ENCODE measurements around the gene RAN. TPM values are rescaled to one million over a fixed set of nuclear protein-coding genes. Genes with fewer than 3 reads are reported as not detected.
"Not testable (repeated sequence)": the region's sequence is repeated elsewhere in the genome, so short reads cannot be mapped to it uniquely, and the experiment has no call there.

RAN gene
- polyA plus RNA-seq, 1 of the 3 experiments (the other 2 are of a cell fraction) = 865 TPM

GRCh38 chr12:130904064-130904463 is 32.2 kb downstream of the RAN start:
- Histone ChIP-seq H4K20me1 (ENCODE audit: insufficient read depth) (no peaks in the 10 kb centered on the region), H3K4me2 (no peak overlapping the region), H3K79me2 (ENCODE audit: insufficient read depth) (no peaks in the 10 kb centered on the region), H3K27ac (ENCODE audit: low read depth in 2 of 2, low read length in 1 of 2) (no peak overlapping the region), H3K4me3 (ENCODE audit: low read depth in 2 of 2, low read length in 1 of 2) (no peak overlapping the region), H3K4me1 (ENCODE audit: control insufficient read depth in 1 of 2, insufficient read depth in 2 of 2, low read depth in 1 of 2, low read length in 1 of 2) (no peaks in the 10 kb centered on the region), H3K9ac (no peak overlapping the region), H3K27me3 (ENCODE audit: insufficient read depth) (no peaks in the 10 kb centered on the region), H3K9me2 (no peaks in the 10 kb centered on the region), H3F3A (replicated peaks; ENCODE audit: insufficient read depth) (no peaks in the 10 kb centered on the region), H3K9me3 (no peaks in the 10 kb centered on the region; the same call in 1 of the 2 replicates), H2AFZ (ENCODE audit: low read depth) (no peak overlapping the region), H3K36me3 (replicated peaks in 1 of 2; ENCODE audit: control insufficient read depth in 1 of 2, insufficient read depth in 2 of 2, low read length in 1 of 2) (no peaks in the 10 kb centered on the region)
- CTCF ChIA-PET = no interaction called here
- no peak for DNase-seq
- no peak for TF ChIP-seq IRF3 (IDR thresholded peaks at IDR 0.05; ENCODE audit: low read depth, low read length)
- TF ChIP-seq MAX (IDR thresholded peaks at IDR 0.05; ENCODE audit: low read depth) = no peak
- no peak for TF ChIP-seq CHD2 (IDR thresholded peaks at IDR 0.05; ENCODE audit: low read length, partially characterized antibody)
- no peak for TF ChIP-seq RAD21 (IDR thresholded peaks at IDR 0.05; ENCODE audit: low read length)
- TF ChIP-seq ELF1 (IDR thresholded peaks at IDR 0.05) = no peak
- TF ChIP-seq JUND (IDR thresholded peaks at IDR 0.05) = no peak
- POLR2A ChIA-PET = no interaction called here
- WGBS (ENCODE audit: low lambda C conversion rate) = 38% methylated on average over 2 of the region's 2 CpGs

- POLR2A ChIA-PET; DNase-seq; H3K4me1 ChIP-seq (ENCODE audit: control insufficient read depth in 1 of 2, insufficient read depth in 2 of 2, low read depth in 1 of 2, low read length in 1 of 2); H2AFZ ChIP-seq (ENCODE audit: low read depth); H3K4me2 ChIP-seq; H3K36me3 ChIP-seq (replicated peaks in 1 of 2; ENCODE audit: control insufficient read depth in 1 of 2, insufficient read depth in 2 of 2, low read length in 1 of 2); H3F3A ChIP-seq (replicated peaks; ENCODE audit: insufficient read depth); H3K27me3 ChIP-seq (ENCODE audit: insufficient read depth); H3K79me2 ChIP-seq (ENCODE audit: insufficient read depth); H3K9me2 ChIP-seq; H3K9me3 ChIP-seq; H3K4me3 ChIP-seq (ENCODE audit: low read depth in 2 of 2, low read length in 1 of 2); H4K20me1 ChIP-seq (ENCODE audit: insufficient read depth); H3K27ac ChIP-seq (ENCODE audit: low read depth in 2 of 2, low read length in 1 of 2); H3K9ac ChIP-seq: not testable (repeated sequence)
- 75% methylated on average over 7 of the region's 31 CpGs for WGBS (ENCODE audit: low lambda C conversion rate)
- CTCF ChIA-PET = interaction anchor here (1.0 kb wide), 1 partner anchor 12 kb away, joined by 3 read pairs; no protein-coding TSS in a partner anchor
These were observed 33.1 kb downstream of the RAN start for GRCh38 chr12:130904936-130905455.

GRCh38 chr12:130909111-130909510 is 37.2 kb downstream of the RAN start:
- CTCF ChIA-PET = no interaction called here
- H4K20me1 ChIP-seq (ENCODE audit: insufficient read depth) = no peaks in the 10 kb centered on the region
- H3K27ac ChIP-seq (ENCODE audit: low read depth in 2 of 2, low read length in 1 of 2) = no peak overlapping the region
- no peak overlapping the region for H3K9ac ChIP-seq
- 23% methylated on average over 4 of the region's 4 CpGs for WGBS (ENCODE audit: low lambda C conversion rate)
- no peak overlapping the region for H3K4me3 ChIP-seq (ENCODE audit: low read depth in 2 of 2, low read length in 1 of 2)
- H3K4me1 ChIP-seq (ENCODE audit: control insufficient read depth in 1 of 2, insufficient read depth in 2 of 2, low read depth in 1 of 2, low read length in 1 of 2) = no peaks in the 10 kb centered on the region
- H3K79me2 ChIP-seq (ENCODE audit: insufficient read depth) = no peaks in the 10 kb centered on the region
- DNase-seq = no peak
- no peak overlapping the region for H2AFZ ChIP-seq (ENCODE audit: low read depth)
- no peaks in the 10 kb centered on the region for H3K36me3 ChIP-seq (replicated peaks in 1 of 2; ENCODE audit: control insufficient read depth in 1 of 2, insufficient read depth in 2 of 2, low read length in 1 of 2)
- TF ChIP-seq EP300 (IDR thresholded peaks at IDR 0.05; ENCODE audit: borderline replicate concordance in 1 of 2, low read depth in 1 of 2, low read length in 1 of 2) (no peak), FOXM1 (IDR thresholded peaks at IDR 0.05; ENCODE audit: low read depth) (no peak)
- POLR2A ChIA-PET = no interaction called here
- H3F3A ChIP-seq (replicated peaks; ENCODE audit: insufficient read depth) = no peaks in the 10 kb centered on the region
- no peaks in the 10 kb centered on the region for H3K9me2 ChIP-seq
- no peaks in the 10 kb centered on the region for H3K27me3 ChIP-seq (ENCODE audit: insufficient read depth)
- peaks cover 7% of the 10 kb centered on the region for H3K9me3 ChIP-seq
- H3K4me2 ChIP-seq = no peak overlapping the region

Data from SK-N-SH (cell line).